Vagina (tissue), 2 donors: ENCODE data around the gene KRT15. TPM values are rescaled to one million over a fixed set of nuclear protein-coding genes. Genes with fewer than 3 reads are reported as not detected.

Experiments used
- DNase-seq, 2 donors: peaks; one replicate each; pipeline ENCODE4 v3.0.0-alpha.2; 2017; ENCODE audit errors: extremely low spot score in 2 of 2
- H3K27ac ChIP-seq: fragments of 200-600 bp; sonication (generic); one replicate; pipeline ENCODE4 v1.5.1; 2019
- H3K27me3 ChIP-seq: fragments of 200-600 bp; sonication (generic); one replicate; pipeline ENCODE4 v1.5.1; 2019
- H3K36me3 ChIP-seq, 2 donors: fragments of 200-600 bp; sonication (generic); one replicate each; pipeline ENCODE4 v1.5.1; 2017 to 2019
- H3K4me1 ChIP-seq: fragments of 200-600 bp; sonication (generic); one replicate; pipeline ENCODE4 v1.5.1; 2019
- H3K4me3 ChIP-seq, 2 donors: fragments of 200-600 bp; sonication (generic); 1 replicate in 1 of 2; 2 replicates in 1 of 2; pipeline ENCODE4 v1.5.1; 2016 to 2019
- H3K9me3 ChIP-seq: fragments of 200-600 bp; sonication (generic); one replicate; pipeline ENCODE4 v1.5.1; 2019
- CTCF ChIP-seq, 3 experiments: fragments of 450-650 bp in 2 of 3; fragments of 200-600 bp in 1 of 3; sonication (generic) in 1 of 3; IDR thresholded peaks; one replicate each; pipeline ENCODE4 v1.5.1; 2017 to 2019; ENCODE audit warnings: antibody characterized with exemption in 3 of 3, mild to moderate bottlenecking in 2 of 3, moderate library complexity in 2 of 3
- POLR2A ChIP-seq, 2 donors: fragments of 450-650 bp; IDR thresholded peaks; one replicate each; pipeline ENCODE4 v1.6.1; 2017; ENCODE audit warnings: antibody characterized with exemption in 2 of 2, mild to moderate bottlenecking in 2 of 2, moderate library complexity in 2 of 2
- POLR2AphosphoS5 ChIP-seq, 2 donors: sonication (generic); formaldehyde crosslinking; IDR thresholded peaks; one replicate each; pipeline ENCODE4 v1.9.0; 2017; ENCODE audit warnings: antibody characterized with exemption in 2 of 2, mild to moderate bottlenecking in 2 of 2, low read depth in 1 of 2; ENCODE audit not compliant: insufficient read depth in 1 of 2
- intact Hi-C: fragments of 100-400 bp; cut with DNase I; formaldehyde crosslinking; loops from one replicate; pipeline ENCODE4 v1.15.1; 2023
- total RNA-seq: library from RNA; depleted of rRNA; stranded (reverse); fragments of >200 nt; gene quantifications from one replicate; pipeline ENCODE4 v1.2.3, GENCODE V29; 2016

The KRT15 gene
- total RNA-seq, 1 donor from 2014 or later: 931 TPM

- no peak for DNase-seq
- TF ChIP-seq POLR2A (IDR thresholded peaks at IDR 0.05): no peak
- TF ChIP-seq POLR2AphosphoS5 (IDR thresholded peaks at IDR 0.05; ENCODE audit: insufficient read depth in 1 of 2, low read depth in 1 of 2): no peak
- TF ChIP-seq CTCF (IDR thresholded peaks at IDR 0.05): no peak
- no peak overlapping the region for H3K27ac ChIP-seq
- no peaks in the 10 kb centered on the region for H3K9me3 ChIP-seq
- intact Hi-C loops: no loop called here
- no peaks in the 10 kb centered on the region for H3K36me3 ChIP-seq
- H3K4me3 ChIP-seq: no peak overlapping the region
- no peaks in the 10 kb centered on the region for H3K27me3 ChIP-seq
- H3K4me1 ChIP-seq: peaks cover 8% of the 10 kb centered on the region
These were observed 6.0 kb downstream of the KRT15 start for GRCh38 chr17:41512546-41513167.

GRCh38 chr17:41511716-41512115, 7.0 kb downstream of the KRT15 start:
- DNase-seq: no peak
- Histone ChIP-seq H3K9me3 (no peaks in the 10 kb centered on the region), H3K36me3 (no peaks in the 10 kb centered on the region), H3K4me1 (peaks cover 16% of the 10 kb centered on the region), H3K27me3 (no peaks in the 10 kb centered on the region), H3K4me3 (peak overlapping the region in 1 of 2 donors; percentile 9), H3K27ac (no peak overlapping the region)
- TF ChIP-seq POLR2AphosphoS5 (IDR thresholded peaks at IDR 0.05; ENCODE audit: insufficient read depth in 1 of 2, low read depth in 1 of 2) (no peak), POLR2A (IDR thresholded peaks at IDR 0.05) (no peak), CTCF (IDR thresholded peaks at IDR 0.05) (no peak)
- intact Hi-C loops: no loop called here

GRCh38 chr17:41511116-41511515, 7.6 kb downstream of the KRT15 start:
- H3K27me3 ChIP-seq: no peaks in the 10 kb centered on the region
- no peak for TF ChIP-seq POLR2AphosphoS5 (IDR thresholded peaks at IDR 0.05; ENCODE audit: insufficient read depth in 1 of 2, low read depth in 1 of 2)
- no peak for TF ChIP-seq POLR2A (IDR thresholded peaks at IDR 0.05)
- TF ChIP-seq CTCF (IDR thresholded peaks at IDR 0.05): no peak
- H3K4me1 ChIP-seq: peaks cover 16% of the 10 kb centered on the region
- no peaks in the 10 kb centered on the region for H3K9me3 ChIP-seq
- H3K4me3 ChIP-seq: peak overlapping the region in 1 of 2 donors; percentile 9
- DNase-seq: no peak
- intact Hi-C loops: no loop called here
- H3K27ac ChIP-seq: no peak overlapping the region
- no peaks in the 10 kb centered on the region for H3K36me3 ChIP-seq

- intact Hi-C loops: no loop called here
These were observed 8.2 kb downstream of the KRT15 start for GRCh38 chr17:41510251-41511065.

More at GRCh38 chr17:41510251-41511065, 8.2 kb downstream of the KRT15 start:
- H3K27me3 ChIP-seq: no peaks in the 10 kb centered on the region
- H3K9me3 ChIP-seq: no peaks in the 10 kb centered on the region
- H3K4me1 ChIP-seq: peaks cover 16% of the 10 kb centered on the region
- no peak for TF ChIP-seq CTCF (IDR thresholded peaks at IDR 0.05)
- no peak for TF ChIP-seq POLR2A (IDR thresholded peaks at IDR 0.05)
- peak in 1 of 2 donors; percentile 14 for TF ChIP-seq POLR2AphosphoS5 (IDR thresholded peaks at IDR 0.05; ENCODE audit: insufficient read depth in 1 of 2, low read depth in 1 of 2)
- no peak for DNase-seq
- H3K4me3 ChIP-seq: no peak overlapping the region
- no peaks in the 10 kb centered on the region for H3K36me3 ChIP-seq
- no peak overlapping the region for H3K27ac ChIP-seq
